Measurements from ENCODE around the gene E2F1. TPM values are rescaled to one million over a fixed set of nuclear protein-coding genes. Genes with fewer than 3 reads are reported as not detected.

Gene E2F1
- total RNA-seq, 4 donors from 2014 or later = 1.8 to 5.0 (median 2.9) TPM

- no peaks in the 10 kb centered on the region for H3K27me3 ChIP-seq
- no peaks in the 10 kb centered on the region for H3K36me3 ChIP-seq
- intact Hi-C loops (cut with DNase I) = no loop called here
- H3K27ac ChIP-seq (replicated peaks in 1 of 4) = peak overlapping the region; percentile 44 to 55 (median 48)
- 63% methylated on average over 8 of the region's 8 CpGs for WGBS
- H3K4me3 ChIP-seq = no peak overlapping the region
- no peaks in the 10 kb centered on the region for H3K9me3 ChIP-seq
- TF ChIP-seq POLR2A (IDR thresholded peaks at IDR 0.05; ENCODE audit: low read depth) = no peak
- peak in 1 of 2 donors; percentile 55 for TF ChIP-seq POLR2AphosphoS5 (IDR thresholded peaks at IDR 0.05)
- no peak for TF ChIP-seq CTCF (IDR thresholded peaks at IDR 0.05)
- peaks cover 6 to 31% (median 26%) of the 10 kb centered on the region in 4 donors for H3K4me1 ChIP-seq
- DNase-seq (ENCODE audit: extremely low spot score) = no peak
Measured at GRCh38 chr20:33697129-33697528, 10.9 kb upstream of the E2F1 start.

- Histone ChIP-seq H3K4me3 (no peak overlapping the region), H3K9me3 (no peaks in the 10 kb centered on the region), H3K4me1 (peaks cover 6 to 31% (median 26%) of the 10 kb centered on the region in 4 donors), H3K27ac (replicated peaks in 1 of 4) (peak overlapping the region in 2 of 4 donors; percentile 10 to 55), H3K36me3 (no peaks in the 10 kb centered on the region), H3K27me3 (no peaks in the 10 kb centered on the region)
- WGBS = 81% methylated on average over 4 of the region's 4 CpGs
- no peak for TF ChIP-seq POLR2AphosphoS5 (IDR thresholded peaks at IDR 0.05)
- TF ChIP-seq EP300 (IDR thresholded peaks at IDR 0.05) = no peak
- TF ChIP-seq CTCF (IDR thresholded peaks at IDR 0.05) = no peak
- no peak for TF ChIP-seq POLR2A (IDR thresholded peaks at IDR 0.05; ENCODE audit: low read depth)
- no peak for DNase-seq (ENCODE audit: extremely low spot score)
- intact Hi-C loops (cut with DNase I) = no loop called here
Measured at GRCh38 chr20:33696448-33696847, 10.3 kb upstream of the E2F1 start.

GRCh38 chr20:33694639-33695012, 8.4 kb upstream of the E2F1 start:
- no peaks in the 10 kb centered on the region for H3K9me3 ChIP-seq
- no peaks in the 10 kb centered on the region for H3K27me3 ChIP-seq
- H3K4me3 ChIP-seq = no peak overlapping the region
- peaks cover 6 to 31% (median 26%) of the 10 kb centered on the region in 4 donors for H3K4me1 ChIP-seq
- 52% methylated on average over 2 of the region's 6 CpGs for WGBS
- H3K27ac ChIP-seq (replicated peaks in 1 of 4) = peak overlapping the region in 2 of 4 donors; percentile 44 to 51
- intact Hi-C loops (cut with DNase I) = no loop called here
- no peak for DNase-seq (ENCODE audit: extremely low spot score)
- TF ChIP-seq POLR2A (IDR thresholded peaks at IDR 0.05; ENCODE audit: low read depth) (no peak), CTCF (IDR thresholded peaks at IDR 0.05) (no peak), EP300 (IDR thresholded peaks at IDR 0.05) (no peak), POLR2AphosphoS5 (IDR thresholded peaks at IDR 0.05) (no peak)
- no peaks in the 10 kb centered on the region for H3K36me3 ChIP-seq

- Histone ChIP-seq H3K36me3 (no peaks in the 10 kb centered on the region), H3K9me3 (no peaks in the 10 kb centered on the region), H3K27ac (replicated peaks in 1 of 4) (peak overlapping the region; percentile 21 to 51 (median 44)), H3K4me1 (peaks cover 6 to 31% (median 26%) of the 10 kb centered on the region in 4 donors), H3K4me3 (no peak overlapping the region), H3K27me3 (no peaks in the 10 kb centered on the region)
- no peak for TF ChIP-seq EP300 (IDR thresholded peaks at IDR 0.05)
- no peak for TF ChIP-seq POLR2AphosphoS5 (IDR thresholded peaks at IDR 0.05)
- no peak for TF ChIP-seq CTCF (IDR thresholded peaks at IDR 0.05)
- no peak for TF ChIP-seq POLR2A (IDR thresholded peaks at IDR 0.05; ENCODE audit: low read depth)
- DNase-seq (ENCODE audit: extremely low spot score) = no peak
- intact Hi-C loops (cut with DNase I) = no loop called here
- 70% methylated on average over 15 of the region's 17 CpGs for WGBS
Measured at GRCh38 chr20:33693741-33694638, 7.8 kb upstream of the E2F1 start.

Data from esophagus muscularis mucosa (tissue), 4 donors.